Lower leg skin (tissue), 4 donors: ENCODE data around the gene FAM43A. TPM values are rescaled to one million over a fixed set of nuclear protein-coding genes. Genes with fewer than 3 reads are reported as not detected.

Experiments
- DNase-seq, 2 donors: peaks; one replicate each; pipeline ENCODE4 v3.0.0-alpha.2; 2019; ENCODE audit warnings: low spot score in 2 of 2
- H3K4me3 ChIP-seq: fragments of 200-600 bp; sonication (generic); 2 replicates; pipeline ENCODE4 v1.5.1; 2017; ENCODE audit warnings: mild to moderate bottlenecking, low read depth; ENCODE audit not compliant: poor library complexity, severe bottlenecking
- CTCF ChIP-seq, 3 donors: fragments of 450-650 bp; IDR thresholded peaks; one replicate each; pipeline ENCODE4 v1.5.1; 2016; ENCODE audit warnings: antibody characterized with exemption in 3 of 3, mild to moderate bottlenecking in 3 of 3, moderate library complexity in 2 of 3
- POLR2A ChIP-seq, 2 donors: fragments of 450-650 bp; IDR thresholded peaks; one replicate each; pipeline ENCODE4 v1.6.1; 2016 to 2017; ENCODE audit warnings: antibody characterized with exemption in 2 of 2, mild to moderate bottlenecking in 1 of 2, moderate library complexity in 1 of 2
- WGBS, 2 donors: methylation state at CpG; one replicate each; pipeline ENCODE4 v1.1.5; 2018; 5-methylcytosine and 5-hydroxymethylcytosine counted together
- intact Hi-C: fragments of 100-400 bp; cut with DNase I; formaldehyde crosslinking; loops from one replicate; pipeline ENCODE4 v1.15.0; 2023; ENCODE audit warnings: low total_unique reads
- total RNA-seq, 4 donors: library from RNA; depleted of rRNA; stranded (reverse); fragments of >200 nt; gene quantifications; one replicate each; pipeline ENCODE4 v1.1.0, GENCODE V29; 2016

Gene FAM43A
- total RNA-seq, 4 donors from 2014 or later, result 56.0 to 104 (median 77.1) TPM

GRCh38 chr3:194659778-194660177, 25.9 kb upstream of the FAM43A start:
- no peak for TF ChIP-seq POLR2A (IDR thresholded peaks at IDR 0.05)
- no peak for TF ChIP-seq CTCF (IDR thresholded peaks at IDR 0.05)
- no peak overlapping the region for H3K4me3 ChIP-seq
- no peak for DNase-seq
- 81 to 84% methylated on average over 7 of the region's 7 CpGs for WGBS, 2 donors
- intact Hi-C loops, result no loop called here

DNA sequence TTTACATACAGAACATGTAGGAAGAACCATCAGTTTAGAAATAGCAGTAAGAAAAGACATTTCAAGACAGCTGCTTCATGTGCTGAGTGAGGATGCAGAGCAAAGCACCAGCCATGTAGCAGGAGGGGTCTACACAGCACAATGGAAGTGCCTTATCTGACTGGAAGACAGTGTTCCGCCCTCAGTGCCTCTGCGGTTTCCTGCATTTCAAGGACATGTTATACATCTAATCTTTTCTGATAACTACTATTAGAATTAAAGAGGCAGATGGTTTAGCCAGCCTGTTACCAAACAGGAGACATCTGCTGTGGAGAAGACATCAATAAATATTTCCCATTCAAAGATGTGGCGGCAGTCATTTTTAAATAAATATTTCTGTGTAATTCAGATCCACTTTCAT, 24.3 kb upstream of the FAM43A start:
- intact Hi-C loops, result no loop called here
- no peak for TF ChIP-seq CTCF (IDR thresholded peaks at IDR 0.05)
- no peak for TF ChIP-seq POLR2A (IDR thresholded peaks at IDR 0.05)
- no peak for DNase-seq
- WGBS, 2 donors, result 77 to 80% methylated on average over 3 of the region's 3 CpGs
- no peak overlapping the region for H3K4me3 ChIP-seq

DNA sequence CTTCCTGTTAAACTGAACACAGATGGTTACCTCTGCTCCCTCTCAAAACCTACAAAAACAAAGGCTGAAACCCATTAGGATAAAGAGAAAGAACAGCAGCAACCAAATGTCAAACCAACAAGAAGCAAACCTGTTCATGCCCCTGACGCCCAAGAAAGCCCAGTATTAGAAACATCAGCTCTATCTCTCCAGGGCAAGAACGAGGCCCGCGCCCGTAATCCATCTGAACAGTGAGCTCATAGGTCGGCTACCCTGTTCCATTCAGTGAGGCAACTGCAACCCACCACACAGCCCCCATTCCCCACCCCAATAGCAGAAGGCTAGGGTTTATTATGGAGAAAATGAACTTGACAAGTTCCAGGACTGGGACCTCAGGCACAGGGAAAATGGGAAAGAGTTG, 23.7 kb upstream of the FAM43A start:
- H3K4me3 ChIP-seq, result no peak overlapping the region
- DNase-seq, result no peak
- WGBS, 2 donors, result 67 to 71% methylated on average over 6 of the region's 6 CpGs
- intact Hi-C loops, result no loop called here
- TF ChIP-seq POLR2A (IDR thresholded peaks at IDR 0.05) (no peak), CTCF (IDR thresholded peaks at IDR 0.05) (no peak)

DNA sequence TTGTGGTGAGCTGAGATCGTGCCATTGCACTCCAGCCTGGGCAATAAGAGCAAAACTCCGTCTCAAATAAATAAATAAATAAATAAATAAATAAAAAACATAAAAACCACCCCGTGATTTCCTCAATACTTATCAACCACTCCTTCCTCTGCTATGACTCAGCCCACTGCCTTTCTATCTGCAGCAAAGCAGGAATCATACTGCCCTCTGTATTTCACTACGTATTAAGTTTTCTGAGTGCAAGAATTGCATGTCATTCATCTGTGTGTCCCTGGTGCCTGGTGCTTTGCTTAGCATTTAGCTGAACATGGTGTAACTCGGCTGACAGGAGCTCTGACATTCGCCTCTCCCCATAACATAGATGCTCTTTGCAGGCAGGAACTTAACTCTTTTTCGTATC, 20.8 kb upstream of the FAM43A start:
- no peak for DNase-seq
- no peak overlapping the region for H3K4me3 ChIP-seq
- intact Hi-C loops, result no loop called here
- WGBS, 2 donors, result 90 to 97% methylated on average over 7 of the region's 7 CpGs
- TF ChIP-seq CTCF (IDR thresholded peaks at IDR 0.05) (no peak), POLR2A (IDR thresholded peaks at IDR 0.05) (no peak)

DNA sequence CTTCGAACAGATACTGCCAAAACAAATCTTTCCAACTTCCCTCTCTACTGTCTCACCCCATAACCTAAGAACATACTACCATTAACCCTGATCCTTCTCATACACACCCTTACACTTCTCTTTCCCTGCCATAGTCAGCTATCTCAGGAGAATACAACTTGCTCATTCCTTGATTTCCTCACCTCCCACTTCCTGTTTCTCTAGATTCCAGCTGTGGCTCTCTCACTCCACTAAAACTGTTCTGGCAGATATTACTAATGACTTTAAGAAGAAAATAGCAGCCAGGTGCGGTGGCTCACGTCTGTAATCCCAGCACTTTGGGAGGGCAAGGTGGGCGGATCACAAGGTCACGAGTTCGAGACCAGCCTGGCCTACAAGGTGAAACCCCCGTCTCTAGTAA, 18.3 kb upstream of the FAM43A start:
- 61 to 81% methylated on average over 7 of the region's 7 CpGs for WGBS, 2 donors
- TF ChIP-seq POLR2A (IDR thresholded peaks at IDR 0.05) (no peak), CTCF (IDR thresholded peaks at IDR 0.05) (no peak)
- no peak overlapping the region for H3K4me3 ChIP-seq
- intact Hi-C loops, result no loop called here
- DNase-seq, result no peak

GRCh38 chr3:194671511-194671899, 14.2 kb upstream of the FAM43A start:
- H3K4me3 ChIP-seq, result peak overlapping the region; percentile 83
- intact Hi-C loops, result no loop called here
- WGBS, 2 donors, result 0 to 1% methylated on average over 5 of the region's 5 CpGs
- no peak for TF ChIP-seq POLR2A (IDR thresholded peaks at IDR 0.05)
- no peak for TF ChIP-seq CTCF (IDR thresholded peaks at IDR 0.05)
- no peak for DNase-seq
